Endothelial cell of umbilical vein (primary cell): ENCODE data around the gene SRM. TPM values are rescaled to one million over a fixed set of nuclear protein-coding genes. Genes with fewer than 3 reads are reported as not detected.

Experiments
- BruUV-seq: library from RNA; stranded (reverse); fragments of 400-500 nt; replicated peaks from 2 replicates; lab custom pipeline; 2021; lab: Mats Ljungman, UMichigan
- CTCF ChIA-PET: fragments of 300-600, 350-600 bp; sonication (Branson Sonifier 250); formaldehyde crosslinking; loops from one replicate; lab custom pipeline; 2021; ENCODE audit warnings: antibody characterized with exemption, inconsistent platforms; lab: Charles Lee
- POLR2A ChIA-PET: fragments of 300-600, 350-600 bp; sonication (Branson Sonifier 250); formaldehyde crosslinking; loops from one replicate; lab custom pipeline; 2021; ENCODE audit warnings: antibody characterized with exemption, inconsistent platforms; lab: Charles Lee
- DNase-seq: peaks from one replicate; pipeline ENCODE4 v3.0.0-alpha.2; 2011; ENCODE audit warnings: low read depth, low spot score
- FAIRE-seq: peaks from 2 replicates; lab custom pipeline; 2011; peaks lifted over from hg19 to GRCh38; lab: Jason Lieb, UNC
- H2AFZ ChIP-seq: 2 replicates; pipeline ENCODE4 v1.6.0; 2012; ENCODE audit warnings: low read depth, low read length, control low read depth, inconsistent platforms
- H3K27ac ChIP-seq: 2 replicates; pipeline ENCODE4 v1.5.1; 2011; ENCODE audit warnings: low read depth, mild to moderate bottlenecking, control low read depth, low read length, moderate library complexity; ENCODE audit not compliant: insufficient read depth
- H3K27me3 ChIP-seq, 2 experiments: 2 replicates each; pipeline versions ENCODE4 v1.6.0 to v1.6.1; 2011; ENCODE audit warnings: low read length in 2 of 2, mixed read lengths in 1 of 2; ENCODE audit not compliant: control insufficient read depth in 2 of 2, insufficient read depth in 2 of 2
- H3K36me3 ChIP-seq, 2 experiments: 2 replicates in 1 of 2; 3 replicates in 1 of 2; pipeline ENCODE4 v1.5.1; 2011; ENCODE audit warnings: low read length in 2 of 2, mild to moderate bottlenecking in 1 of 2, moderate library complexity in 1 of 2; ENCODE audit not compliant: control insufficient read depth in 2 of 2, insufficient read depth in 2 of 2; ENCODE audit errors: extremely low read depth in 1 of 2
- H3K4me1 ChIP-seq: 3 replicates; pipeline ENCODE4 v1.5.1; 2011; ENCODE audit warnings: mild to moderate bottlenecking, low read length; ENCODE audit not compliant: control insufficient read depth, insufficient read depth; ENCODE audit errors: extremely low read depth
- H3K4me2 ChIP-seq: 2 replicates; pipeline ENCODE4 v1.6.1; 2011; ENCODE audit warnings: low read length, control low read depth, mixed read lengths; ENCODE audit not compliant: insufficient read depth
- H3K4me3 ChIP-seq, 3 experiments: fragments of 200-600 bp in 1 of 3; sonication (generic), shearing (Covaris generic) in 1 of 3; replicated peaks in 1 of 3; 2 replicates each; pipeline ENCODE4 v1.5.1; 2011 to 2016; ENCODE audit warnings: control low read depth in 3 of 3, low read length in 3 of 3, mild to moderate bottlenecking in 2 of 3, inconsistent platforms in 1 of 3, low read depth in 1 of 3, moderate library complexity in 1 of 3; ENCODE audit not compliant: insufficient read depth in 1 of 3
- H3K79me2 ChIP-seq: 2 replicates; pipeline ENCODE4 v1.6.0; 2012; ENCODE audit warnings: low read length, inconsistent platforms; ENCODE audit not compliant: control insufficient read depth, insufficient read depth
- H3K9ac ChIP-seq: replicated peaks from 2 replicates; pipeline ENCODE3; 2011; ENCODE audit warnings: low read length, control low read depth; ENCODE audit not compliant: insufficient read depth; ENCODE audit errors: extremely low read depth
- H3K9me1 ChIP-seq: replicated peaks from 3 replicates; pipeline ENCODE4 v1.6.0; 2011; ENCODE audit warnings: mild to moderate bottlenecking, low read length; ENCODE audit not compliant: control insufficient read depth, insufficient read depth; ENCODE audit errors: extremely low read depth
- H3K9me3 ChIP-seq: replicated peaks from 2 replicates; pipeline ENCODE4 v1.5.1; 2012; ENCODE audit warnings: low read length, inconsistent platforms; ENCODE audit not compliant: control insufficient read depth, insufficient read depth
- H4K20me1 ChIP-seq: replicated peaks from 2 replicates; pipeline ENCODE3; 2011; ENCODE audit warnings: mild to moderate bottlenecking, low read length; ENCODE audit not compliant: control insufficient read depth, insufficient read depth; ENCODE audit errors: extremely low read depth
- EZH2 ChIP-seq: IDR thresholded peaks from 2 replicates; pipeline ENCODE4 v1.6.1; 2012; ENCODE audit warnings: borderline replicate concordance, low read depth, mild to moderate bottlenecking, moderate library complexity, low read length, inconsistent platforms; ENCODE audit not compliant: severe bottlenecking
- FOS ChIP-seq: IDR thresholded peaks from 2 replicates; pipeline ENCODE4 v1.6.1; 2011; ENCODE audit warnings: mild to moderate bottlenecking, low read length, moderate library complexity, borderline replicate concordance; ENCODE audit not compliant: insufficient read depth
- GATA2 ChIP-seq: IDR thresholded peaks from 2 replicates; pipeline ENCODE4 v1.7.0; 2011; ENCODE audit warnings: low read depth, mild to moderate bottlenecking, moderate library complexity, mixed read lengths, low read length; ENCODE audit not compliant: insufficient read length, insufficient read depth
- JUN ChIP-seq: IDR thresholded peaks from 2 replicates; pipeline ENCODE4 v1.6.1; 2011; ENCODE audit warnings: borderline replicate concordance, low read depth; ENCODE audit not compliant: insufficient read length, insufficient read depth
- MYC ChIP-seq: IDR thresholded peaks from one replicate; pipeline ENCODE4 v1.6.1; 2011; ENCODE audit warnings: mild to moderate bottlenecking, low read depth, low read length
- POLR2A ChIP-seq: IDR thresholded peaks from 2 replicates; pipeline ENCODE4 v1.6.1; 2012; ENCODE audit warnings: low read depth, mild to moderate bottlenecking, control low read depth, low read length
- POLR2AphosphoS5 ChIP-seq: IDR thresholded peaks from 2 replicates; pipeline ENCODE4 v1.6.1; 2012; ENCODE audit warnings: low read depth, mild to moderate bottlenecking, control low read depth, low read length, moderate library complexity; ENCODE audit not compliant: insufficient read depth
- dilution Hi-C: fragments of 300-500 bp; cut with MboI; formaldehyde crosslinking; loops from one replicate; pipeline ENCODE4 v1.15.0; 2019; ENCODE audit warnings: low sequenced_read_pairs; ENCODE audit not compliant: extremely low pct_ligation_motif_present
- intact Hi-C: fragments of 100-400 bp; cut with micrococcal nuclease; formaldehyde crosslinking; loops from one replicate; pipeline ENCODE4 v1.10.0; 2022
- polyA plus RNA-seq, 4 experiments: library from polyadenylated mRNA; depleted of rRNA in 3 of 4; stranded (reverse) in 3 of 4; unstranded in 1 of 4; fragments of >200 nt; gene quantifications; 2 replicates each; pipeline versions ENCODE4 v1.2.1 to v1.2.3, GENCODE V29; 2011 to 2012; ENCODE audit warnings: missing spikeins in 1 of 4
- total RNA-seq: library from RNA; stranded (reverse); gene quantifications from 2 replicates; pipeline ENCODE4 v1.2.3, GENCODE V29; 2021
- TF ChIP-seq, protein P1 (sequence below), 2 donors: IDR thresholded peaks; 1 replicate in 1 of 2; 2 replicates in 1 of 2; pipeline ENCODE4 v1.5.1; 2011; ENCODE audit warnings: low read length in 2 of 2, mild to moderate bottlenecking in 2 of 2, moderate library complexity in 2 of 2, control low read depth in 1 of 2, inconsistent platforms in 1 of 2, low read depth in 1 of 2; ENCODE audit not compliant: insufficient read depth in 1 of 2; ENCODE audit errors: extremely low read depth in 1 of 2
- TF ChIP-seq, protein P2 (sequence below): IDR thresholded peaks from 2 replicates; pipeline ENCODE4 v1.6.1; 2011; ENCODE audit not compliant: insufficient read depth, insufficient read length

Gene SRM
- total and polyA plus RNA-seq, 2 donors (not counting 3 experiments of a cell fraction or from before 2014, with no cell fraction given), result 81.3 to 172 TPM

DNA sequence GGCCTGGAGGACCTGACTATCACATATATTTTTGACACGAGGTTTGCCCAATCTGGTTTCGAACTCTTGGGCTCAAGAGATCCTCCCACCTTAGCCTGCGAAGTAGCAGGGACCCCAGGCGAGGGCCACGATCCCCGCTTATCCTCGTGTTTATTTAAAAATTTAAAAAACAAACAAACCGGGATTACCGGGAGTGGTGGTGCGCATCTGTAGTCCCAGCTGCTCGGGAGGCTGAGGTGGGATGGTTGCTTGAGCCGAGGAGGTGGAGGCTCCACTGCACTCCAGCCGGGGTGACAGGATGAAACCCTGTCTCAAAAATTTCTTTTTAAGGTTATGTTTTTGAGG is 40.3 kb upstream of the SRM start:
- Histone ChIP-seq H3K36me3 (peaks cover 5 to 11% of the 10 kb centered on the region in 2 experiments), H3K9me3 (no peaks in the 10 kb centered on the region), H3K9ac (peak overlapping the region; percentile 98), H4K20me1 (no peaks in the 10 kb centered on the region), H3K4me1 (peaks cover 12% of the 10 kb centered on the region), H3K27me3 (no peaks in the 10 kb centered on the region), H3K27ac (peak overlapping the region; percentile 84), H2AFZ (peak overlapping the region; percentile 48), H3K79me2 (peaks cover 20% of the 10 kb centered on the region), H3K4me3 (peak overlapping the region in 2 of 3 experiments; percentile 49 to 99), H3K9me1 (no peaks in the 10 kb centered on the region), H3K4me2 (peak overlapping the region; percentile 70)
- FAIRE-seq (no peak), DNase-seq (no peak)
- TF ChIP-seq POLR2A, result no peak
- no peak for TF ChIP-seq GATA2
- TF ChIP-seq EZH2, result no peak
- no peak for TF ChIP-seq MYC
- no peak for TF ChIP-seq POLR2AphosphoS5
- TF ChIP-seq, protein P1, sequence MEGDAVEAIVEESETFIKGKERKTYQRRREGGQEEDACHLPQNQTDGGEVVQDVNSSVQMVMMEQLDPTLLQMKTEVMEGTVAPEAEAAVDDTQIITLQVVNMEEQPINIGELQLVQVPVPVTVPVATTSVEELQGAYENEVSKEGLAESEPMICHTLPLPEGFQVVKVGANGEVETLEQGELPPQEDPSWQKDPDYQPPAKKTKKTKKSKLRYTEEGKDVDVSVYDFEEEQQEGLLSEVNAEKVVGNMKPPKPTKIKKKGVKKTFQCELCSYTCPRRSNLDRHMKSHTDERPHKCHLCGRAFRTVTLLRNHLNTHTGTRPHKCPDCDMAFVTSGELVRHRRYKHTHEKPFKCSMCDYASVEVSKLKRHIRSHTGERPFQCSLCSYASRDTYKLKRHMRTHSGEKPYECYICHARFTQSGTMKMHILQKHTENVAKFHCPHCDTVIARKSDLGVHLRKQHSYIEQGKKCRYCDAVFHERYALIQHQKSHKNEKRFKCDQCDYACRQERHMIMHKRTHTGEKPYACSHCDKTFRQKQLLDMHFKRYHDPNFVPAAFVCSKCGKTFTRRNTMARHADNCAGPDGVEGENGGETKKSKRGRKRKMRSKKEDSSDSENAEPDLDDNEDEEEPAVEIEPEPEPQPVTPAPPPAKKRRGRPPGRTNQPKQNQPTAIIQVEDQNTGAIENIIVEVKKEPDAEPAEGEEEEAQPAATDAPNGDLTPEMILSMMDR (IDR thresholded peaks at IDR 0.05; ENCODE audit: extremely low read depth in 1 of 2, insufficient read depth in 1 of 2, low read depth in 1 of 2, low read length in 2 of 2), result no peak
- TF ChIP-seq JUN, result no peak
- no peak for TF ChIP-seq FOS
- TF ChIP-seq, protein P2, sequence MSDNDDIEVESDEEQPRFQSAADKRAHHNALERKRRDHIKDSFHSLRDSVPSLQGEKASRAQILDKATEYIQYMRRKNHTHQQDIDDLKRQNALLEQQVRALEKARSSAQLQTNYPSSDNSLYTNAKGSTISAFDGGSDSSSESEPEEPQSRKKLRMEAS, result no peak
- TSS peak; percentile 93 for BruUV-seq
- dilution Hi-C loops, result no loop called here
- intact Hi-C loops, result no loop called here
- POLR2A ChIA-PET, result no interaction called here
- CTCF ChIA-PET, result interaction anchor here (1.0 to 3.0 kb wide), 6 partner anchors 7 to 546 kb away, joined by 3 to 16 read pairs (median 8); no protein-coding TSS in a partner anchor
